K562 (cell line): ENCODE data around the gene SEC23A. TPM values are rescaled to one million over a fixed set of nuclear protein-coding genes. Genes with fewer than 3 reads are reported as not detected.

Experiments
- ATAC-seq: fragments of 200-7000 bp; cut with Tn5 transposase; 3 replicates; pipeline ENCODE4 v1.9.1; 2020; ENCODE audit warnings: moderate library complexity
- BruUV-seq: library from RNA; stranded (reverse); fragments of 400-500 nt; replicated peaks from 2 replicates; lab custom pipeline; 2021; lab: Mats Ljungman, UMichigan
- CTCF ChIA-PET: fragments of 300-600 bp; formaldehyde crosslinking; extraction: SDS; loops from one replicate; lab custom pipeline; 2021; ENCODE audit warnings: low intra/inter-chr PET ratio; lab: Yijun Ruan, JAX
- POLR2A ChIA-PET: fragments of 300-600, 350-650 bp; sonication (Branson Sonifier 250); formaldehyde crosslinking; extraction: SDS; loops from one replicate; lab custom pipeline; 2021; ENCODE audit warnings: antibody characterized with exemption, inconsistent platforms; lab: Yijun Ruan, JAX
- DNase-seq, 4 experiments: peaks; one replicate each; pipeline versions ENCODE4 v3.0.0 to v3.0.0-alpha.2; 2011 to 2018; ENCODE audit warnings: low spot score in 3 of 4, mixed read lengths in 3 of 4; ENCODE audit errors: extremely low read depth in 1 of 4
- FAIRE-seq: peaks from 2 replicates; lab custom pipeline; 2011; peaks lifted over from hg19 to GRCh38; lab: Jason Lieb, UNC
- H2AFZ ChIP-seq: 2 replicates; pipeline ENCODE4 v1.6.0; 2011; ENCODE audit warnings: low read depth, low read length, control low read depth, inconsistent platforms
- H3K27ac ChIP-seq: fragments of 200-600 bp; 3 replicates; pipeline ENCODE4 v1.8.0; 2011; ENCODE audit warnings: low read depth, mild to moderate bottlenecking, control low read depth, inconsistent platforms, low read length, moderate library complexity, mixed read lengths; ENCODE audit errors: extremely low read depth
- H3K27me3 ChIP-seq, 2 experiments: fragments of 300-600 bp in 1 of 2; 2 replicates in 1 of 2; 3 replicates in 1 of 2; pipeline versions ENCODE4 v1.6.0 to v1.8.0; 2011; ENCODE audit warnings: inconsistent platforms in 2 of 2, low read length in 2 of 2, mild to moderate bottlenecking in 1 of 2, mixed read lengths in 1 of 2, moderate library complexity in 1 of 2; ENCODE audit not compliant: control insufficient read depth in 2 of 2, insufficient read depth in 2 of 2
- H3K36me3 ChIP-seq: fragments of 300-600 bp; 3 replicates; pipeline ENCODE4 v1.8.0; 2011; ENCODE audit warnings: mild to moderate bottlenecking, low read length, inconsistent platforms; ENCODE audit not compliant: control insufficient read depth, insufficient read depth
- H3K4me1 ChIP-seq, 2 experiments: fragments of 200-600 bp in 1 of 2; replicated peaks in 1 of 2; 2 replicates in 1 of 2; 3 replicates in 1 of 2; pipeline versions ENCODE4 v1.5.1 to v1.8.0; 2011; ENCODE audit warnings: inconsistent platforms in 2 of 2, low read length in 2 of 2, mild to moderate bottlenecking in 1 of 2, mixed read lengths in 1 of 2, moderate library complexity in 1 of 2; ENCODE audit not compliant: control insufficient read depth in 2 of 2, insufficient read depth in 2 of 2
- H3K4me2 ChIP-seq: 2 replicates; pipeline ENCODE4 v1.6.1; 2011; ENCODE audit warnings: low read length, control low read depth, inconsistent platforms, mixed read lengths; ENCODE audit not compliant: insufficient read depth
- H3K4me3 ChIP-seq: fragments of 200-600 bp; sonication (generic), shearing (Covaris generic); 2 replicates; pipeline ENCODE4 v1.5.1; 2016; ENCODE audit warnings: control low read depth, inconsistent platforms
- H3K79me2 ChIP-seq: fragments of 200-600 bp; 3 replicates; pipeline ENCODE4 v1.8.0; 2011; ENCODE audit warnings: low read length, inconsistent platforms; ENCODE audit not compliant: control insufficient read depth, insufficient read depth
- H3K9ac ChIP-seq, 2 experiments: 2 replicates each; pipeline versions ENCODE4 v1.6.0 to v1.6.1; 2011; ENCODE audit warnings: low read depth in 2 of 2, low read length in 2 of 2, control low read depth in 1 of 2, inconsistent platforms in 1 of 2, mild to moderate bottlenecking in 1 of 2, mixed read lengths in 1 of 2; ENCODE audit not compliant: insufficient read depth in 1 of 2
- H3K9me1 ChIP-seq: one replicate; pipeline ENCODE4 v1.6.0; 2011; ENCODE audit warnings: inconsistent platforms, mild to moderate bottlenecking, low read length, moderate library complexity; ENCODE audit not compliant: control insufficient read depth, insufficient read depth
- H3K9me3 ChIP-seq: replicated peaks from 2 replicates; pipeline ENCODE4 v1.5.1; 2011; ENCODE audit warnings: low read depth, low read length, inconsistent platforms; ENCODE audit not compliant: control insufficient read depth, insufficient read depth
- H4K20me1 ChIP-seq: replicated peaks from 2 replicates; pipeline ENCODE4 v1.6.1; 2011; ENCODE audit warnings: low read length, inconsistent platforms, mixed read lengths; ENCODE audit not compliant: control insufficient read depth, insufficient read depth
- ARID3A ChIP-seq: IDR thresholded peaks from 2 replicates; pipeline ENCODE4 v1.6.1; 2012; ENCODE audit warnings: low read depth, low read length, improper control_type of control experiment, borderline replicate concordance
- HMG20A ChIP-seq: fragments of 450-650 bp; formaldehyde crosslinking; conservative IDR thresholded peaks from 2 replicates; pipeline ENCODE4 v1.4.0; 2020; ENCODE audit warnings: mild to moderate bottlenecking, mixed read lengths
- SAFB2 ChIP-seq: fragments of 200-400 bp; formaldehyde crosslinking; IDR thresholded peaks from 2 replicates; pipeline ENCODE4 v1.6.1; 2018; ENCODE audit warnings: borderline replicate concordance, low read length, low read depth, moderate library complexity; ENCODE audit not compliant: severe bottlenecking
- SMC3 ChIP-seq: conservative IDR thresholded peaks from 2 replicates; pipeline ENCODE4 v1.6.1; 2011; ENCODE audit warnings: low read depth, low read length, improper control_type of control experiment; ENCODE audit not compliant: insufficient read depth
- WGBS: fragments of 100-300 bp; shearing (Covaris generic); methylation state at CpG from one replicate; pipeline ENCODE4 v1.1.6; 2016; ENCODE audit warnings: low coverage, mixed read lengths; ENCODE audit not compliant: insufficient coverage; ENCODE audit errors: missing lambda C conversion rate; 5-methylcytosine and 5-hydroxymethylcytosine counted together
- in situ Hi-C: fragments of 300-500 bp; cut with MboI; formaldehyde crosslinking; loops from 4 replicates; pipeline ENCODE4 v1.15.0; 2018; ENCODE audit warnings: inconsistent platforms, mixed read lengths
- intact Hi-C: fragments of 100-400 bp; cut with micrococcal nuclease; formaldehyde crosslinking; loops from 2 replicates; pipeline ENCODE4 v1.14.2; 2022
- polyA plus RNA-seq, 8 experiments: library from polyadenylated mRNA; depleted of rRNA in 4 of 8; stranded (reverse) in 5 of 8; unstranded in 3 of 8; fragments of >200 nt; fragmentation: Nextera tagmentation in 2 of 8; fragmentation: Illumina TruSeq in 1 of 8; extraction: Ambion mirVana in 2 of 8; extraction: Trizol in 1 of 8; gene quantifications; 2 replicates each; pipeline versions ENCODE4 v1.2.1 to v1.2.3, GENCODE V29; 2011 to 2014; ENCODE audit warnings: inconsistent platforms in 1 of 8, missing spikeins in 1 of 8
- total RNA-seq, 7 experiments: library from RNA; depleted of rRNA in 6 of 7; stranded (reverse); fragments of >200 nt in 6 of 7; fragmentation: Illumina TruSeq in 2 of 7; extraction: Trizol in 2 of 7; gene quantifications; 2 replicates each; pipeline versions ENCODE4 v1.2.1 to v1.2.3, GENCODE V29; 2011 to 2021; ENCODE audit warnings: low replicate concordance in 1 of 7

The SEC23A gene
- total and polyA plus RNA-seq, 9 of the 15 experiments (the other 6 are each of a cell fraction or from before 2014, with no cell fraction given): 5.5 to 47.0 (median 14.5) TPM

DNA sequence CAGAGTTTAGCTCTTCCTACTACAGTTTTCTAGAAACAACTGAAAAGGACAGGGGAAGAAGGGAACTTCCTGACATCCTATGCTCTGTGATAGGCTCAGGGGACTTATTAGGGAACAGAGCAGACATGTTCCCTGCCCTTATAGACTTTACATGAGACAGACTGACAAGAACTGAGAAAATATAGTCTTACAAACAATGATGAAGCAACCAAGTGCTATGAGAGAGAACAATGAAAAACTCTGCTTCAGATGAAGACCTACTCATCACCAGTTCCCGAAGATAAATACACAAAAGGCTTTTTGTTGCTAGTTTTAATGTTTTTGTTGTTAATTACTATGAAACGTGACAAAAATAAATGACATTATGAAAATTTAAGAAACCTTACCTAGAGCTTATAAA, 115.3 kb downstream of the SEC23A start (continued):
- TF ChIP-seq HMG20A (CRISPR knock-in tag): no peak
- TF ChIP-seq SAFB2: no peak
- no peak for TF ChIP-seq SMC3
- TF ChIP-seq, all 486 proteins: peak for 0

GRCh38 chr14:38982837-38983236, 120.2 kb downstream of the SEC23A start:
- ChIA-PET POLR2A (no interaction called here), CTCF (no interaction called here)
- Histone ChIP-seq H3K9me3 (no peaks in the 10 kb centered on the region), H4K20me1 (no peaks in the 10 kb centered on the region), H3K27me3 (no peaks in the 10 kb centered on the region), H2AFZ (no peak overlapping the region), H3K9me1 (no peaks in the 10 kb centered on the region), H3K27ac (no peak overlapping the region), H3K36me3 (no peaks in the 10 kb centered on the region), H3K4me2 (no peak overlapping the region), H3K79me2 (no peaks in the 10 kb centered on the region), H3K4me1 (no peaks in the 10 kb centered on the region), H3K4me3 (no peak overlapping the region), H3K9ac (no peak overlapping the region)
- FAIRE-seq (no peak), ATAC-seq (no peak), DNase-seq (no peak)
- no peak for TF ChIP-seq ARID3A
- BruUV-seq: no TSS peak
- 0% methylated on average over 1 of the region's 1 CpG for WGBS
- in situ Hi-C loops (no loop called here), intact Hi-C loops (no loop called here)
